Endodermal cell (in vitro differentiated cells): Measurements from ENCODE around the gene UNK. TPM values are rescaled to one million over a fixed set of nuclear protein-coding genes. Genes with fewer than 3 reads are reported as not detected.
"Not testable (repeated sequence)": the region's sequence is repeated elsewhere in the genome, so short reads cannot be mapped to it uniquely, and the experiment has no call there.

Source experiments
- DNase-seq: peaks from one replicate; pipeline ENCODE4 v3.0.0-alpha.2; 2017
- H3K27ac ChIP-seq: 2 replicates; pipeline ENCODE4 v1.5.1; 2013; ENCODE audit warnings: mild to moderate bottlenecking, low read depth, low read length, moderate library complexity
- H3K27me3 ChIP-seq: 2 replicates; pipeline ENCODE4 v1.6.1; 2013; ENCODE audit warnings: mild to moderate bottlenecking, low read length, moderate library complexity; ENCODE audit not compliant: insufficient read depth, control insufficient read depth, poor library complexity, severe bottlenecking
- H3K36me3 ChIP-seq: 2 replicates; pipeline ENCODE4 v1.7.0; 2013; ENCODE audit warnings: mild to moderate bottlenecking, low read length, moderate library complexity; ENCODE audit not compliant: control insufficient read depth, insufficient read depth
- H3K4me1 ChIP-seq: one replicate; pipeline ENCODE4 v1.7.0; 2013; ENCODE audit warnings: low read length; ENCODE audit not compliant: control insufficient read depth, insufficient read depth
- H3K4me3 ChIP-seq: 2 replicates; pipeline ENCODE4 v1.5.1; 2013; ENCODE audit warnings: mild to moderate bottlenecking, low read length, moderate library complexity
- H3K9ac ChIP-seq: 2 replicates; pipeline ENCODE4 v1.6.1; 2013; ENCODE audit warnings: mild to moderate bottlenecking, low read length, moderate library complexity; ENCODE audit not compliant: poor library complexity, severe bottlenecking; ENCODE audit errors: extremely low read depth
- H3K9me3 ChIP-seq: 2 replicates; pipeline ENCODE4 v1.6.1; 2013; ENCODE audit warnings: mild to moderate bottlenecking, low read length, moderate library complexity; ENCODE audit not compliant: control insufficient read depth
- H3K27ac Mint-ChIP-seq: 2 replicates; pipeline ENCODE4 v1.8.0; 2020; ENCODE audit warnings: mixed read lengths
- H3K27me3 Mint-ChIP-seq: 2 replicates; pipeline ENCODE4 v1.8.0; 2021; ENCODE audit warnings: mild to moderate bottlenecking, mixed read lengths; ENCODE audit not compliant: insufficient read depth
- H3K36me3 Mint-ChIP-seq: 2 replicates; pipeline ENCODE4 v1.8.0; 2020; ENCODE audit warnings: low read depth, mixed read lengths
- H3K4me1 Mint-ChIP-seq: 2 replicates; pipeline ENCODE4 v1.8.0; 2020; ENCODE audit warnings: mixed read lengths
- H3K4me3 Mint-ChIP-seq: 2 replicates; pipeline ENCODE4 v1.8.0; 2020; ENCODE audit warnings: mild to moderate bottlenecking, moderate library complexity, mixed read lengths
- H3K9me3 Mint-ChIP-seq: 2 replicates; pipeline ENCODE4 v1.8.0; 2020; ENCODE audit warnings: mild to moderate bottlenecking, mixed read lengths
- WGBS, 2 experiments: methylation state at CpG; one replicate each; pipeline versions ENCODE4 v1.1.5 to v1.1.7; 2013; ENCODE audit warnings: missing lambda C conversion rate in 2 of 2, mixed read lengths in 1 of 2; ENCODE audit not compliant: insufficient coverage in 1 of 2, insufficient read length in 1 of 2; 5-methylcytosine and 5-hydroxymethylcytosine counted together
- total RNA-seq, 2 donors: library from RNA; stranded (reverse); fragmentation: NEBNext Ultra II Directional in 1 of 2; extraction: Animal tissue kit (Norgen Biotek cat#: 25700) in 1 of 2; gene quantifications; 2 replicates in 1 of 2; 3 replicates in 1 of 2; pipeline ENCODE4 v1.2.1, GENCODE V29; 2021
- TF ChIP-seq, protein P1 (sequence below): fragments of 200-600 bp; sonication (generic); conservative IDR thresholded peaks from 2 replicates; pipeline ENCODE4 v1.5.0; 2021; ENCODE audit warnings: antibody characterized with exemption, mild to moderate bottlenecking

UNK gene
- total RNA-seq, 2 donors from 2014 or later: 38.0 to 39.0 TPM

DNA sequence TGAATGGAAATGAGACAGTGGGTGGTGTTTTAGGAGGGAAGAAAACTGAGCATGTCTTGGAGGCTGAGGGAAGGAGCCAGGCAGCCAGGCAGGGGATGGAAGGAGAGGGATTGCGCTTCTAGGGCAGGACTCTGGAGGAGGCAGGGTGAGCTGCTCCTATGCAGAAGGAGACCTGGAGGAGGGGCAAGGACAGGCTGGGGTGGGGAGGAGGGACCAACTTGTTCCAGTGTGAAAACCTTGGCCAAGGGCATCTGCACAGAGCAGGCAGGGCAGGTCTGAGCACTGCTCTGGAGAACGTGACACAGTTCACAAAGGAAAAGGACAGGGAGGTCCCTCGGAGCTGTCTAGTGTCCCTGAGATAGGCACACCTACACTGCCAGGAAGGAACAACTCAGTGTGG, 25.1 kb upstream of the UNK start:
- no peak overlapping the region for H3K9ac ChIP-seq
- H3K27me3 ChIP-seq: no peaks in the 10 kb centered on the region
- no peaks in the 10 kb centered on the region for H3K36me3 ChIP-seq
- peaks cover 5% of the 10 kb centered on the region for H3K4me1 ChIP-seq
- Mint-ChIP-seq H3K4me1 (peaks cover 13% of the 10 kb centered on the region), H3K4me3 (no peak overlapping the region), H3K27me3 (no peaks in the 10 kb centered on the region), H3K9me3 (no peaks in the 10 kb centered on the region), H3K36me3 (no peaks in the 10 kb centered on the region), H3K27ac (no peak overlapping the region)
- WGBS, 2 experiments: 81% methylated on average over 3 of the region's 3 CpGs
- H3K4me3 ChIP-seq: no peak overlapping the region
- no peak for DNase-seq
- H3K27ac ChIP-seq: no peak overlapping the region
- no peaks in the 10 kb centered on the region for H3K9me3 ChIP-seq
- TF ChIP-seq, protein P1, sequence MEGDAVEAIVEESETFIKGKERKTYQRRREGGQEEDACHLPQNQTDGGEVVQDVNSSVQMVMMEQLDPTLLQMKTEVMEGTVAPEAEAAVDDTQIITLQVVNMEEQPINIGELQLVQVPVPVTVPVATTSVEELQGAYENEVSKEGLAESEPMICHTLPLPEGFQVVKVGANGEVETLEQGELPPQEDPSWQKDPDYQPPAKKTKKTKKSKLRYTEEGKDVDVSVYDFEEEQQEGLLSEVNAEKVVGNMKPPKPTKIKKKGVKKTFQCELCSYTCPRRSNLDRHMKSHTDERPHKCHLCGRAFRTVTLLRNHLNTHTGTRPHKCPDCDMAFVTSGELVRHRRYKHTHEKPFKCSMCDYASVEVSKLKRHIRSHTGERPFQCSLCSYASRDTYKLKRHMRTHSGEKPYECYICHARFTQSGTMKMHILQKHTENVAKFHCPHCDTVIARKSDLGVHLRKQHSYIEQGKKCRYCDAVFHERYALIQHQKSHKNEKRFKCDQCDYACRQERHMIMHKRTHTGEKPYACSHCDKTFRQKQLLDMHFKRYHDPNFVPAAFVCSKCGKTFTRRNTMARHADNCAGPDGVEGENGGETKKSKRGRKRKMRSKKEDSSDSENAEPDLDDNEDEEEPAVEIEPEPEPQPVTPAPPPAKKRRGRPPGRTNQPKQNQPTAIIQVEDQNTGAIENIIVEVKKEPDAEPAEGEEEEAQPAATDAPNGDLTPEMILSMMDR: no peak

- not testable (repeated sequence) for H3K4me1 Mint-ChIP-seq, H3K36me3 ChIP-seq, H3K27ac ChIP-seq, DNase-seq, H3K9ac ChIP-seq, H3K36me3 Mint-ChIP-seq, H3K27ac Mint-ChIP-seq, H3K9me3 Mint-ChIP-seq, H3K4me3 ChIP-seq, H3K27me3 ChIP-seq, H3K9me3 ChIP-seq, H3K4me1 ChIP-seq, H3K27me3 Mint-ChIP-seq, H3K4me3 Mint-ChIP-seq
- WGBS, 2 experiments: 92 to 93% methylated on average over 6 of the region's 6 CpGs
These were observed 24.5 kb upstream of the UNK start for GRCh38 chr17:75759978-75760640.

- H3K4me1 Mint-ChIP-seq: peaks cover 7% of the 10 kb centered on the region
- H3K36me3 Mint-ChIP-seq: no peaks in the 10 kb centered on the region
- no peak overlapping the region for H3K4me3 ChIP-seq
- no peaks in the 10 kb centered on the region for H3K27me3 Mint-ChIP-seq
- no peaks in the 10 kb centered on the region for H3K9me3 Mint-ChIP-seq
- H3K9ac ChIP-seq: no peak overlapping the region
- TF ChIP-seq, protein P1: no peak
- no peaks in the 10 kb centered on the region for H3K27me3 ChIP-seq
- H3K4me3 Mint-ChIP-seq: no peak overlapping the region
- no peak overlapping the region for H3K27ac Mint-ChIP-seq
- DNase-seq: no peak
- WGBS, 2 experiments: 93 to 98% methylated on average over 17 to 27 of the region's 27 CpGs
- H3K9me3 ChIP-seq: no peaks in the 10 kb centered on the region
- no peak overlapping the region for H3K27ac ChIP-seq
- no peaks in the 10 kb centered on the region for H3K36me3 ChIP-seq
- peaks cover 5% of the 10 kb centered on the region for H3K4me1 ChIP-seq
These were observed 21.9 kb upstream of the UNK start for GRCh38 chr17:75762513-75763268.
